ENCODE measurements around the gene PICALM. TPM values are rescaled to one million over a fixed set of nuclear protein-coding genes. Genes with fewer than 3 reads are reported as not detected.
"Not testable (repeated sequence)": the region's sequence is repeated elsewhere in the genome, so short reads cannot be mapped to it uniquely, and the experiment has no call there.

PICALM gene
- total RNA-seq, 2 donors from 2014 or later: 208 to 223 TPM

GRCh38 chr11:86101493-86101892 lies 32.6 kb upstream of the PICALM start:
- peaks cover 0 to 3% of the 10 kb centered on the region in 2 donors for H3K27me3 Mint-ChIP-seq
- no peak overlapping the region for H3K4me3 Mint-ChIP-seq
- H3K27ac Mint-ChIP-seq: no peak overlapping the region
- H3K36me3 Mint-ChIP-seq: no peaks in the 10 kb centered on the region
- ATAC-seq (no peak), DNase-seq (ENCODE audit: low spot score) (no peak)
- H3K4me1 Mint-ChIP-seq (ENCODE audit: low read depth in 2 of 2): peaks cover 0 to 6% of the 10 kb centered on the region in 2 donors
- no peaks in the 10 kb centered on the region for H3K9me3 Mint-ChIP-seq

GRCh38 chr11:86099874-86100273 lies 31.0 kb upstream of the PICALM start:
- H3K4me1 Mint-ChIP-seq (ENCODE audit: low read depth in 2 of 2): peaks cover 0 to 6% of the 10 kb centered on the region in 2 donors
- no peaks in the 10 kb centered on the region for H3K36me3 Mint-ChIP-seq
- H3K27me3 Mint-ChIP-seq: peaks cover 0 to 3% of the 10 kb centered on the region in 2 donors
- DNase-seq (ENCODE audit: low spot score) (no peak), ATAC-seq (no peak)
- no peak overlapping the region for H3K27ac Mint-ChIP-seq
- no peaks in the 10 kb centered on the region for H3K9me3 Mint-ChIP-seq
- H3K4me3 Mint-ChIP-seq: no peak overlapping the region

- H3K4me3 Mint-ChIP-seq: no peak overlapping the region
- ATAC-seq (no peak), DNase-seq (ENCODE audit: low spot score) (no peak)
- H3K27ac Mint-ChIP-seq: peak overlapping the region in 1 of 2 donors; percentile 38
- no peaks in the 10 kb centered on the region for H3K36me3 Mint-ChIP-seq
- peaks cover 0 to 3% of the 10 kb centered on the region in 2 donors for H3K27me3 Mint-ChIP-seq
- no peaks in the 10 kb centered on the region for H3K9me3 Mint-ChIP-seq
- peaks cover 0 to 6% of the 10 kb centered on the region in 2 donors for H3K4me1 Mint-ChIP-seq (ENCODE audit: low read depth in 2 of 2)
Observed at GRCh38 chr11:86097980-86098379, 29.1 kb upstream of the PICALM start.

GRCh38 chr11:86091566-86091965 lies 22.7 kb upstream of the PICALM start:
- Mint-ChIP-seq H3K4me1 (ENCODE audit: low read depth in 2 of 2) (no peaks in the 10 kb centered on the region), H3K27me3 (no peaks in the 10 kb centered on the region), H3K36me3 (no peaks in the 10 kb centered on the region), H3K9me3 (peaks cover 2% of the 10 kb centered on the region), H3K4me3 (no peak overlapping the region), H3K27ac (peak overlapping the region in 1 of 2 donors; percentile 53)
- DNase-seq (ENCODE audit: low spot score): no peak
- no peak for ATAC-seq

GRCh38 chr11:86091086-86091485 lies 22.2 kb upstream of the PICALM start:
- Mint-ChIP-seq H3K4me3 (no peak overlapping the region), H3K27ac (peak overlapping the region in 1 of 2 donors; percentile 53), H3K27me3 (no peaks in the 10 kb centered on the region), H3K4me1 (ENCODE audit: low read depth in 2 of 2) (no peaks in the 10 kb centered on the region), H3K36me3 (no peaks in the 10 kb centered on the region), H3K9me3 (peaks cover 2% of the 10 kb centered on the region)
- ATAC-seq (no peak), DNase-seq (ENCODE audit: low spot score) (no peak)

- H3K27me3 Mint-ChIP-seq: no peaks in the 10 kb centered on the region
- no peak overlapping the region for H3K4me3 Mint-ChIP-seq
- no peaks in the 10 kb centered on the region for H3K4me1 Mint-ChIP-seq (ENCODE audit: low read depth in 2 of 2)
- no peak for DNase-seq (ENCODE audit: low spot score)
- H3K27ac Mint-ChIP-seq: no peak overlapping the region
- peaks cover 2% of the 10 kb centered on the region for H3K9me3 Mint-ChIP-seq
- ATAC-seq: no peak
- H3K36me3 Mint-ChIP-seq: no peaks in the 10 kb centered on the region
Observed at GRCh38 chr11:86089659-86090058, 20.8 kb upstream of the PICALM start.

GRCh38 chr11:86087688-86088087 lies 18.8 kb upstream of the PICALM start:
- not testable (repeated sequence) for H3K36me3 Mint-ChIP-seq; H3K4me1 Mint-ChIP-seq (ENCODE audit: low read depth in 2 of 2); DNase-seq (ENCODE audit: low spot score); H3K27me3 Mint-ChIP-seq; ATAC-seq; H3K27ac Mint-ChIP-seq; H3K4me3 Mint-ChIP-seq; H3K9me3 Mint-ChIP-seq

- ATAC-seq: no peak
- peaks cover 2% of the 10 kb centered on the region for H3K9me3 Mint-ChIP-seq
- H3K27me3 Mint-ChIP-seq: no peaks in the 10 kb centered on the region
- no peak for DNase-seq (ENCODE audit: low spot score)
- H3K36me3 Mint-ChIP-seq: no peaks in the 10 kb centered on the region
- H3K27ac Mint-ChIP-seq: no peak overlapping the region
- H3K4me1 Mint-ChIP-seq (ENCODE audit: low read depth in 2 of 2): no peaks in the 10 kb centered on the region
- H3K4me3 Mint-ChIP-seq: no peak overlapping the region
Observed at GRCh38 chr11:86087256-86087655, 18.4 kb upstream of the PICALM start.

- no peak for ATAC-seq
- H3K4me3 Mint-ChIP-seq: no peak overlapping the region
- DNase-seq (ENCODE audit: low spot score): no peak
- H3K9me3 Mint-ChIP-seq: no peaks in the 10 kb centered on the region
- H3K36me3 Mint-ChIP-seq: no peaks in the 10 kb centered on the region
- no peak overlapping the region for H3K27ac Mint-ChIP-seq
- H3K4me1 Mint-ChIP-seq (ENCODE audit: low read depth in 2 of 2): peaks cover 0 to 2% of the 10 kb centered on the region in 2 donors
- H3K27me3 Mint-ChIP-seq: peaks cover 0 to 2% of the 10 kb centered on the region in 2 donors
Observed at GRCh38 chr11:86081455-86081854, 12.6 kb upstream of the PICALM start.

- H3K4me3 Mint-ChIP-seq: no peak overlapping the region
- peaks cover 0 to 2% of the 10 kb centered on the region in 2 donors for H3K4me1 Mint-ChIP-seq (ENCODE audit: low read depth in 2 of 2)
- peak overlapping the region in 1 of 2 donors; percentile 44 for H3K27ac Mint-ChIP-seq
- peaks cover 0 to 2% of the 10 kb centered on the region in 2 donors for H3K27me3 Mint-ChIP-seq
- no peaks in the 10 kb centered on the region for H3K9me3 Mint-ChIP-seq
- DNase-seq (ENCODE audit: low spot score) (no peak), ATAC-seq (no peak)
- H3K36me3 Mint-ChIP-seq: no peaks in the 10 kb centered on the region
Observed at GRCh38 chr11:86079421-86079820, 10.5 kb upstream of the PICALM start.

GRCh38 chr11:86073948-86074347 lies 5.1 kb upstream of the PICALM start:
- Mint-ChIP-seq H3K27ac (no peak overlapping the region), H3K4me3 (no peak overlapping the region), H3K4me1 (ENCODE audit: low read depth in 2 of 2) (peaks cover 18 to 20% of the 10 kb centered on the region in 2 donors), H3K27me3 (peaks cover 0 to 2% of the 10 kb centered on the region in 2 donors), H3K36me3 (no peaks in the 10 kb centered on the region), H3K9me3 (no peaks in the 10 kb centered on the region)
- DNase-seq (ENCODE audit: low spot score) (no peak), ATAC-seq (no peak)

- Mint-ChIP-seq H3K9me3 (no peaks in the 10 kb centered on the region), H3K36me3 (peaks cover 13% of the 10 kb centered on the region), H3K4me1 (ENCODE audit: low read depth in 2 of 2) (peaks cover 18 to 19% of the 10 kb centered on the region in 2 donors), H3K27me3 (peaks cover 0 to 2% of the 10 kb centered on the region in 2 donors), H3K4me3 (no peak overlapping the region), H3K27ac (peak overlapping the region; percentile 1 to 2)
- ATAC-seq (no peak), DNase-seq (ENCODE audit: low spot score) (no peak)
Observed at GRCh38 chr11:86072211-86072610, 3.3 kb upstream of the PICALM start.

GRCh38 chr11:86070142-86071056 lies 1.5 kb upstream of the PICALM start:
- Mint-ChIP-seq H3K27ac (peak overlapping the region; percentile 93 to 94), H3K4me1 (ENCODE audit: low read depth in 2 of 2) (peaks cover 20 to 31% of the 10 kb centered on the region in 2 donors), H3K4me3 (peak overlapping the region; percentile 99), H3K36me3 (peaks cover 23% of the 10 kb centered on the region), H3K27me3 (no peaks in the 10 kb centered on the region), H3K9me3 (no peaks in the 10 kb centered on the region)
- ATAC-seq (no peak), DNase-seq (ENCODE audit: low spot score) (no peak)

GRCh38 chr11:86069408-86070101 lies 671 bp upstream of the PICALM start:
- Mint-ChIP-seq H3K4me3 (peak overlapping the region; percentile 99), H3K36me3 (peaks cover 23% of the 10 kb centered on the region), H3K27ac (peak overlapping the region; percentile 93 to 94), H3K27me3 (no peaks in the 10 kb centered on the region), H3K9me3 (no peaks in the 10 kb centered on the region), H3K4me1 (ENCODE audit: low read depth in 2 of 2) (peaks cover 24 to 33% of the 10 kb centered on the region in 2 donors)
- ATAC-seq (no peak), DNase-seq (ENCODE audit: low spot score) (no peak)
